ENCODE data around the gene AQP12B.

AQP12B gene

GRCh38 chr2:240728361-240728760 lies 45.7 kb upstream of the AQP12B start:
- Histone ChIP-seq H3K4me3 (ENCODE audit: low read depth, low read length) (no peak overlapping the region), H3K27ac (ENCODE audit: extremely low read depth, low read depth, low read length) (no peak overlapping the region), H3K36me3 (ENCODE audit: control insufficient read depth in 2 of 2, insufficient read depth in 1 of 2, low read length in 2 of 2) (peaks cover 0 to 20% of the 10 kb centered on the region in 2 experiments; a peak in 2 of 3 replicates), H3K4me1 (ENCODE audit: control insufficient read depth, insufficient read depth, low read length) (no peaks in the 10 kb centered on the region), H3K9me3 (ENCODE audit: control insufficient read depth, insufficient read depth, low read depth, low read length) (no peaks in the 10 kb centered on the region)
- no peak for TF ChIP-seq ZNF837 (tag by site-specific recombination; IDR thresholded peaks at IDR 0.05)
- TF ChIP-seq ZNF354C (tag by site-specific recombination; IDR thresholded peaks at IDR 0.05; ENCODE audit: borderline replicate concordance, low read depth) = no peak
- TF ChIP-seq EGR2 (tag by site-specific recombination; IDR thresholded peaks at IDR 0.05; ENCODE audit: low read depth) = no peak
- no peak for TF ChIP-seq ZNF626 (tag by site-specific recombination; IDR thresholded peaks at IDR 0.05)
- TF ChIP-seq ZNF785 (tag by site-specific recombination; IDR thresholded peaks at IDR 0.05) = no peak
- TF ChIP-seq ZNF221 (tag by site-specific recombination; IDR thresholded peaks at IDR 0.05; ENCODE audit: borderline replicate concordance) = no peak
- no peak for TF ChIP-seq REPIN1 (tag by site-specific recombination; IDR thresholded peaks at IDR 0.05; ENCODE audit: low read depth)
- TF ChIP-seq AEBP2 (tag by site-specific recombination; IDR thresholded peaks at IDR 0.05; ENCODE audit: borderline replicate concordance) = no peak
- TF ChIP-seq GLI4 (tag by site-specific recombination; IDR thresholded peaks at IDR 0.05) = no peak
- TF ChIP-seq ZNF274 (IDR thresholded peaks at IDR 0.05; ENCODE audit: low read length) = no peak
- TF ChIP-seq ZNF274 (tag by site-specific recombination; IDR thresholded peaks at IDR 0.05; ENCODE audit: borderline replicate concordance) = no peak
- no peak for TF ChIP-seq ZBTB8A (tag by site-specific recombination; IDR thresholded peaks at IDR 0.05)
- TF ChIP-seq ZBTB1 (tag by site-specific recombination; IDR thresholded peaks at IDR 0.05) = no peak
- no peak for TF ChIP-seq ZNF558 (tag by site-specific recombination; IDR thresholded peaks at IDR 0.05)
- TF ChIP-seq KLF16 (tag by site-specific recombination; IDR thresholded peaks at IDR 0.05) = no peak
- TF ChIP-seq HOXD13 (CRISPR knock-in tag; IDR thresholded peaks at IDR 0.05; ENCODE audit: borderline replicate concordance) = no peak
- TF ChIP-seq ZBTB21 (tag by site-specific recombination; IDR thresholded peaks at IDR 0.05) = no peak
- POLR2A ChIA-PET = no interaction called here
- CTCF ChIA-PET = no interaction called here

GRCh38 chr2:240727913-240728312 lies 45.2 kb upstream of the AQP12B start:
- Histone ChIP-seq H3K4me1 (ENCODE audit: control insufficient read depth, insufficient read depth, low read length) (no peaks in the 10 kb centered on the region), H3K9me3 (ENCODE audit: control insufficient read depth, insufficient read depth, low read depth, low read length) (no peaks in the 10 kb centered on the region), H3K4me3 (ENCODE audit: low read depth, low read length) (no peak overlapping the region), H3K36me3 (ENCODE audit: control insufficient read depth in 2 of 2, insufficient read depth in 1 of 2, low read length in 2 of 2) (peaks cover 0 to 20% of the 10 kb centered on the region in 2 experiments; a peak in 2 of 3 replicates), H3K27ac (ENCODE audit: extremely low read depth, low read depth, low read length) (no peak overlapping the region)
- ChIA-PET POLR2A (no interaction called here), CTCF (no interaction called here)
- TF ChIP-seq ZNF311 (tag by site-specific recombination; IDR thresholded peaks at IDR 0.05; ENCODE audit: borderline replicate concordance) = no peak
- no peak for TF ChIP-seq OVOL3 (tag by site-specific recombination; IDR thresholded peaks at IDR 0.05)
- TF ChIP-seq PRDM6 (tag by site-specific recombination; IDR thresholded peaks at IDR 0.05) = no peak
- no peak for TF ChIP-seq ZNF292 (tag by site-specific recombination; IDR thresholded peaks at IDR 0.05; ENCODE audit: borderline replicate concordance, low read depth)
- TF ChIP-seq ZNF138 (tag by site-specific recombination; IDR thresholded peaks at IDR 0.05; ENCODE audit: borderline replicate concordance) = no peak
- TF ChIP-seq ZNF664 (tag by site-specific recombination; IDR thresholded peaks at IDR 0.05) = no peak
- no peak for TF ChIP-seq ZNF239 (tag by site-specific recombination; IDR thresholded peaks at IDR 0.05)
- no peak for TF ChIP-seq ZNF473 (tag by site-specific recombination; IDR thresholded peaks at IDR 0.05)
- TF ChIP-seq ZNF146 (tag by site-specific recombination; IDR thresholded peaks at IDR 0.05) = no peak
- no peak for TF ChIP-seq KLF9 (tag by site-specific recombination; IDR thresholded peaks at IDR 0.05; ENCODE audit: low read depth)
- TF ChIP-seq SP3 (tag by site-specific recombination; IDR thresholded peaks at IDR 0.05) = no peak
- TF ChIP-seq ZNF394 (tag by site-specific recombination; IDR thresholded peaks at IDR 0.05; ENCODE audit: borderline replicate concordance) = no peak
- TF ChIP-seq ZSCAN30 (tag by site-specific recombination; IDR thresholded peaks at IDR 0.05) = no peak
- no peak for TF ChIP-seq GLIS2 (tag by site-specific recombination; IDR thresholded peaks at IDR 0.05)
- TF ChIP-seq ZNF645 (tag by site-specific recombination; IDR thresholded peaks at IDR 0.05) = no peak
- TF ChIP-seq PATZ1 (tag by site-specific recombination; IDR thresholded peaks at IDR 0.05) = no peak

Measured in HEK293 (cell line).